HCT116 (cell line): ENCODE measurements around the gene ELMOD1. TPM values are rescaled to one million over a fixed set of nuclear protein-coding genes. Genes with fewer than 3 reads are reported as not detected.

Experiments used
- ATAC-seq: fragments of 200-7000 bp; cut with Tn5 transposase; 2 replicates; pipeline ENCODE4 v1.9.1; 2020; ENCODE audit warnings: mild to moderate bottlenecking, moderate library complexity
- BruUV-seq: library from RNA; stranded (reverse); fragments of 400-500 nt; replicated peaks from 2 replicates; lab custom pipeline; 2021; lab: Mats Ljungman, UMichigan
- CTCF ChIA-PET: fragments of 300-600 bp; sonication (Branson Sonifier 250); formaldehyde crosslinking; loops from one replicate; lab custom pipeline; 2021; ENCODE audit warnings: antibody characterized with exemption; lab: Charles Lee
- POLR2A ChIA-PET: fragments of 300-600, 350-600 bp; sonication (Branson Sonifier 250); formaldehyde crosslinking; loops from one replicate; lab custom pipeline; 2021; ENCODE audit warnings: antibody characterized with exemption; lab: Charles Lee
- RAD21 ChIA-PET, 2 experiments: fragments of 300-600 bp; sonication (Branson Sonifier 250); formaldehyde crosslinking; loops; one replicate each; lab custom pipeline; 2023; ENCODE audit warnings: low total read pairs in 2 of 2; ENCODE audit not compliant: uncharacterized antibody in 2 of 2, unreplicated experiment in 2 of 2, low non-redundant PET in 1 of 2; lab: Charles Lee
- DNase-seq: peaks from one replicate; pipeline ENCODE4 v3.0.0-alpha.2; 2010; ENCODE audit warnings: low read depth, low spot score
- H2AFZ ChIP-seq: fragments of 200-600 bp; shearing (Covaris generic), sonication (generic); 2 replicates; pipeline ENCODE4 v1.6.1; 2017; ENCODE audit warnings: low read depth, mixed run types, mixed read lengths, antibody characterized with exemption, low read length; ENCODE audit not compliant: poor library complexity, severe bottlenecking
- H3K27ac ChIP-seq: 2 replicates; pipeline ENCODE4 v1.5.1; 2012; ENCODE audit warnings: low read depth, low read length
- H3K27me3 ChIP-seq: fragments of 200-600 bp; sonication (generic); 2 replicates; pipeline ENCODE4 v1.6.1; 2016; ENCODE audit warnings: mixed run types, low read length, mixed read lengths; ENCODE audit not compliant: insufficient read depth
- H3K36me3 ChIP-seq, 2 experiments: fragments of 200-500 bp in 1 of 2; fragments of 200-600 bp in 1 of 2; sonication (Bioruptor generic) in 1 of 2; sonication (generic) in 1 of 2; 2 replicates each; pipeline versions ENCODE4 v1.5.1 to v1.6.1; 2014 to 2016; ENCODE audit warnings: low read length in 2 of 2, inconsistent platforms in 1 of 2, mixed read lengths in 1 of 2, mixed run types in 1 of 2; ENCODE audit not compliant: insufficient read depth in 2 of 2, control insufficient read depth in 1 of 2
- H3K4me1 ChIP-seq, 2 experiments: fragments of 200-600 bp in 1 of 2; sonication (generic) in 1 of 2; 2 replicates each; pipeline versions ENCODE4 v1.5.1 to v1.6.1; 2012 to 2017; ENCODE audit warnings: low read length in 2 of 2, inconsistent platforms in 1 of 2, mild to moderate bottlenecking in 1 of 2, mixed read lengths in 1 of 2, mixed run types in 1 of 2, moderate library complexity in 1 of 2; ENCODE audit not compliant: insufficient read depth in 2 of 2, control insufficient read depth in 1 of 2
- H3K4me2 ChIP-seq: fragments of 200-600 bp; sonication (generic); 2 replicates; pipeline ENCODE4 v1.6.1; 2017; ENCODE audit warnings: mixed run types, low read length, mixed read lengths
- H3K4me3 ChIP-seq, 2 experiments: fragments of 200-600 bp in 1 of 2; sonication (generic) in 1 of 2; replicated peaks in 1 of 2; 2 replicates each; pipeline ENCODE4 v1.5.1; 2011 to 2016; ENCODE audit warnings: low read length in 2 of 2, control low read depth in 1 of 2, low read depth in 1 of 2, mild to moderate bottlenecking in 1 of 2, mixed read lengths in 1 of 2, mixed run types in 1 of 2
- H3K79me2 ChIP-seq: fragments of 200-600 bp; sonication (generic); 2 replicates; pipeline ENCODE4 v1.6.1; 2017; ENCODE audit warnings: mild to moderate bottlenecking, mixed run types, low read length, moderate library complexity, mixed read lengths; ENCODE audit not compliant: insufficient read depth
- H3K9ac ChIP-seq: fragments of 200-600 bp; sonication (generic); 2 replicates; pipeline ENCODE4 v1.6.1; 2016; ENCODE audit warnings: low read length, mixed read lengths
- H3K9me2 ChIP-seq: fragments of 200-600 bp; sonication (generic), shearing (Covaris generic); 2 replicates; pipeline ENCODE4 v1.6.1; 2017; ENCODE audit warnings: mixed run types, mild to moderate bottlenecking, moderate library complexity; ENCODE audit not compliant: insufficient read depth
- H3K9me3 ChIP-seq, 2 experiments: fragments of 200-500 bp in 1 of 2; fragments of 200-600 bp in 1 of 2; sonication (Bioruptor generic) in 1 of 2; sonication (generic) in 1 of 2; 2 replicates each; pipeline ENCODE4 v1.6.1; 2014 to 2017; ENCODE audit warnings: low read length in 2 of 2, mixed read lengths in 2 of 2, inconsistent platforms in 1 of 2, low read depth in 1 of 2, mild to moderate bottlenecking in 1 of 2, mixed run types in 1 of 2, moderate library complexity in 1 of 2; ENCODE audit not compliant: control insufficient read depth in 1 of 2, insufficient read depth in 1 of 2
- H4K20me1 ChIP-seq: fragments of 200-600 bp; sonication (generic), shearing (Covaris generic); 2 replicates; pipeline ENCODE4 v1.6.1; 2017; ENCODE audit warnings: mixed run types, mild to moderate bottlenecking, moderate library complexity; ENCODE audit not compliant: insufficient read depth
- CBX3 ChIP-seq: IDR thresholded peaks from 2 replicates; pipeline ENCODE4 v1.6.1; 2012; ENCODE audit warnings: low read depth
- EGR1 ChIP-seq: IDR thresholded peaks from 2 replicates; pipeline ENCODE4 v1.6.1; 2012; ENCODE audit warnings: low read depth
- ELF1 ChIP-seq: IDR thresholded peaks from 2 replicates; pipeline ENCODE4 v1.6.1; 2012; ENCODE audit warnings: low read depth, borderline replicate concordance
- EZH2 ChIP-seq: fragments of 200-600 bp; sonication (generic); IDR thresholded peaks from 2 replicates; pipeline ENCODE4 v1.6.1; 2017; ENCODE audit warnings: antibody characterized with exemption, mixed run types
- EZH2phosphoT487 ChIP-seq: fragments of 200-600 bp; IDR thresholded peaks from 2 replicates; pipeline ENCODE4 v1.6.1; 2018; ENCODE audit warnings: antibody characterized with exemption, borderline replicate concordance
- FOSL1 ChIP-seq: IDR thresholded peaks from 2 replicates; pipeline ENCODE4 v1.6.1; 2012; ENCODE audit warnings: low read depth
- JUND ChIP-seq: IDR thresholded peaks from 2 replicates; pipeline ENCODE4 v1.6.1; 2012
- POLR2A ChIP-seq: IDR thresholded peaks from 2 replicates; pipeline ENCODE4 v1.7.0; 2011; ENCODE audit warnings: borderline replicate concordance; ENCODE audit not compliant: insufficient read depth, insufficient read length; ENCODE audit errors: extremely low read depth
- POLR2AphosphoS5 ChIP-seq: IDR thresholded peaks from 2 replicates; pipeline ENCODE4 v1.6.1; 2011; ENCODE audit warnings: mild to moderate bottlenecking, low read depth, low read length, moderate library complexity
- RAD21 ChIP-seq: IDR thresholded peaks from 2 replicates; pipeline ENCODE4 v1.6.1; 2012; ENCODE audit warnings: low read depth, mild to moderate bottlenecking
- SIN3A ChIP-seq: IDR thresholded peaks from 2 replicates; pipeline ENCODE4 v1.6.1; 2012; ENCODE audit warnings: low read depth
- SP1 ChIP-seq: IDR thresholded peaks from 2 replicates; pipeline ENCODE4 v1.6.1; 2012; ENCODE audit warnings: low read depth
- SRF ChIP-seq: IDR thresholded peaks from 2 replicates; pipeline ENCODE4 v1.6.1; 2012; ENCODE audit warnings: low read depth
- YY1 ChIP-seq: IDR thresholded peaks from 2 replicates; pipeline ENCODE4 v1.6.1; 2011; ENCODE audit warnings: low read length, low read depth, moderate library complexity, mild to moderate bottlenecking; ENCODE audit not compliant: insufficient replicate concordance; ENCODE audit errors: extremely low read depth
- ZFX ChIP-seq: fragments of 450-650 bp; IDR thresholded peaks from 2 replicates; pipeline ENCODE4 v1.6.1; 2017
- ZNF274 ChIP-seq: fragments of 200-500 bp; sonication (Bioruptor generic); IDR thresholded peaks from 2 replicates; pipeline ENCODE4 v1.6.1; 2014; ENCODE audit warnings: mild to moderate bottlenecking, low read depth, low read length, inconsistent platforms
- intact Hi-C: fragments of 100-400 bp; cut with micrococcal nuclease; formaldehyde crosslinking; loops from 2 replicates; pipeline ENCODE4 v1.10.0; 2022
- total RNA-seq: library from RNA; stranded (reverse); gene quantifications from one replicate; pipeline ENCODE4 v1.2.1, GENCODE V29; 2021; ENCODE audit not compliant: unreplicated experiment
- TF ChIP-seq, protein P1 (sequence below), 3 experiments: fragments of 200-600 bp in 1 of 3; sonication (generic) in 1 of 3; IDR thresholded peaks in 2 of 3; conservative IDR thresholded peaks in 1 of 3; 2 replicates each; pipeline ENCODE4 v1.5.1; 2012 to 2017; ENCODE audit warnings: low read depth in 2 of 3, low read length in 2 of 3, antibody characterized with exemption in 1 of 3, borderline replicate concordance in 1 of 3, control low read depth in 1 of 3, mild to moderate bottlenecking in 1 of 3, mixed read lengths in 1 of 3, mixed run types in 1 of 3, moderate library complexity in 1 of 3; ENCODE audit not compliant: insufficient read depth in 1 of 3
- TF ChIP-seq, protein P2 (sequence below): IDR thresholded peaks from 2 replicates; pipeline ENCODE4 v1.6.1; 2012
- TF ChIP-seq, protein P3 (sequence below): IDR thresholded peaks from 2 replicates; pipeline ENCODE4 v1.6.1; 2011; ENCODE audit warnings: mild to moderate bottlenecking, low read length, moderate library complexity; ENCODE audit not compliant: insufficient replicate concordance; ENCODE audit errors: extremely low read depth
- TF ChIP-seq, protein P4 (sequence below): IDR thresholded peaks from 2 replicates; pipeline ENCODE4 v1.6.1; 2012
- TF ChIP-seq, protein P5 (sequence below): IDR thresholded peaks from 2 replicates; pipeline ENCODE4 v1.6.1; 2012; ENCODE audit warnings: low read depth

Gene ELMOD1
- total RNA-seq, 1 experiment from 2014 or later = 2.9 TPM

DNA sequence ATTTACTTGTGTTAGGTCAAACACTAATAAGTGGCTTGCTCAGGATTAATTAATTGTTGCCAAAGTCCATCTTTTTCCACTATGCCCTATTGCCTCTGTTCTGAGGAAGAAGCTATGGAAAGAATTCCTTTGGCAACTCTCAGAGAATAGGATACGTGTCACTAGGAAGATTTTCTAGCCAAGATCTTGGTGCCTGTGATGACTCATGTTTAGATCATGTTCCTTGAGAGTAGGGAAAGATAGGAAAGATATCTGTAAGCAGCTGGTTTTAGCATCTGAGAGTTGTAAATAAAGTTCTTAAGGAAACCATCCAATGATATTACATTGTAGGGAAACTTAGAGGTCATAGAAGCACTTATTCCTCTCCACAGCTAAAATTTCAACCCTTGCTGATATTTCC is 105.2 kb downstream of the ELMOD1 start:
- Histone ChIP-seq H3K9me3 (no peaks in the 10 kb centered on the region; a peak in 1 of 4 replicates), H3K9me2 (peaks cover 5% of the 10 kb centered on the region; the same call in 1 of the 2 replicates), H3K4me1 (peaks cover 11 to 19% of the 10 kb centered on the region in 2 experiments), H4K20me1 (no peaks in the 10 kb centered on the region), H3K36me3 (no peaks in the 10 kb centered on the region), H2AFZ (peak overlapping the region; percentile 97), H3K27ac (no peak overlapping the region), H3K4me2 (peak overlapping the region; percentile 58), H3K4me3 (peak overlapping the region in 1 of 2 experiments; percentile 10; a peak in 1 of 4 replicates), H3K79me2 (no peaks in the 10 kb centered on the region), H3K27me3 (no peaks in the 10 kb centered on the region), H3K9ac (no peak overlapping the region)
- DNase-seq (peak; percentile 77), ATAC-seq (peak; percentile 89)
- intact Hi-C loops = no loop called here
- CTCF ChIA-PET = interaction anchor here (1.2 kb wide), 1 partner anchor 133 kb away, joined by 4 read pairs; no protein-coding TSS in a partner anchor
- POLR2A ChIA-PET = no interaction called here
- BruUV-seq = no TSS peak
- RAD21 ChIA-PET = no interaction called here
- TF ChIP-seq ZFX (no peak), JUND (peak; percentile 95), CBX3 (peak; percentile 93), POLR2A (no peak), EGR1 (peak; percentile 51; the same call in 1 of the 2 replicates), SRF (peak; percentile 61; the same call in 1 of the 2 replicates), SP1 (peak; percentile 90), FOSL1 (peak; percentile 96), ZNF274 (no peak), ELF1 (no peak; the same call in 1 of the 2 replicates), POLR2AphosphoS5 (peak; percentile 55; the same call in 1 of the 2 replicates), SIN3A (peak; percentile 63; the same call in 1 of the 2 replicates), EZH2phosphoT487 (no peak), YY1 (no peak), RAD21 (no peak), EZH2 (no peak)
- TF ChIP-seq, protein P1, sequence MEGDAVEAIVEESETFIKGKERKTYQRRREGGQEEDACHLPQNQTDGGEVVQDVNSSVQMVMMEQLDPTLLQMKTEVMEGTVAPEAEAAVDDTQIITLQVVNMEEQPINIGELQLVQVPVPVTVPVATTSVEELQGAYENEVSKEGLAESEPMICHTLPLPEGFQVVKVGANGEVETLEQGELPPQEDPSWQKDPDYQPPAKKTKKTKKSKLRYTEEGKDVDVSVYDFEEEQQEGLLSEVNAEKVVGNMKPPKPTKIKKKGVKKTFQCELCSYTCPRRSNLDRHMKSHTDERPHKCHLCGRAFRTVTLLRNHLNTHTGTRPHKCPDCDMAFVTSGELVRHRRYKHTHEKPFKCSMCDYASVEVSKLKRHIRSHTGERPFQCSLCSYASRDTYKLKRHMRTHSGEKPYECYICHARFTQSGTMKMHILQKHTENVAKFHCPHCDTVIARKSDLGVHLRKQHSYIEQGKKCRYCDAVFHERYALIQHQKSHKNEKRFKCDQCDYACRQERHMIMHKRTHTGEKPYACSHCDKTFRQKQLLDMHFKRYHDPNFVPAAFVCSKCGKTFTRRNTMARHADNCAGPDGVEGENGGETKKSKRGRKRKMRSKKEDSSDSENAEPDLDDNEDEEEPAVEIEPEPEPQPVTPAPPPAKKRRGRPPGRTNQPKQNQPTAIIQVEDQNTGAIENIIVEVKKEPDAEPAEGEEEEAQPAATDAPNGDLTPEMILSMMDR (IDR thresholded peaks at IDR 0.05 in 2 of 3, conservative IDR thresholded peaks at IDR 0.05 in 1 of 3; ENCODE audit: borderline replicate concordance in 1 of 3, insufficient read depth in 1 of 3, low read depth in 2 of 3, low read length in 2 of 3) = no peak
- TF ChIP-seq, protein P2, sequence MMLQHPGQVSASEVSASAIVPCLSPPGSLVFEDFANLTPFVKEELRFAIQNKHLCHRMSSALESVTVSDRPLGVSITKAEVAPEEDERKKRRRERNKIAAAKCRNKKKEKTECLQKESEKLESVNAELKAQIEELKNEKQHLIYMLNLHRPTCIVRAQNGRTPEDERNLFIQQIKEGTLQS = peak; percentile 50
- TF ChIP-seq, protein P3, sequence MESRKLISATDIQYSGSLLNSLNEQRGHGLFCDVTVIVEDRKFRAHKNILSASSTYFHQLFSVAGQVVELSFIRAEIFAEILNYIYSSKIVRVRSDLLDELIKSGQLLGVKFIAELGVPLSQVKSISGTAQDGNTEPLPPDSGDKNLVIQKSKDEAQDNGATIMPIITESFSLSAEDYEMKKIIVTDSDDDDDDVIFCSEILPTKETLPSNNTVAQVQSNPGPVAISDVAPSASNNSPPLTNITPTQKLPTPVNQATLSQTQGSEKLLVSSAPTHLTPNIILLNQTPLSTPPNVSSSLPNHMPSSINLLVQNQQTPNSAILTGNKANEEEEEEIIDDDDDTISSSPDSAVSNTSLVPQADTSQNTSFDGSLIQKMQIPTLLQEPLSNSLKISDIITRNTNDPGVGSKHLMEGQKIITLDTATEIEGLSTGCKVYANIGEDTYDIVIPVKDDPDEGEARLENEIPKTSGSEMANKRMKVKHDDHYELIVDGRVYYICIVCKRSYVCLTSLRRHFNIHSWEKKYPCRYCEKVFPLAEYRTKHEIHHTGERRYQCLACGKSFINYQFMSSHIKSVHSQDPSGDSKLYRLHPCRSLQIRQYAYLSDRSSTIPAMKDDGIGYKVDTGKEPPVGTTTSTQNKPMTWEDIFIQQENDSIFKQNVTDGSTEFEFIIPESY = peak; percentile 53
- TF ChIP-seq, protein P4, sequence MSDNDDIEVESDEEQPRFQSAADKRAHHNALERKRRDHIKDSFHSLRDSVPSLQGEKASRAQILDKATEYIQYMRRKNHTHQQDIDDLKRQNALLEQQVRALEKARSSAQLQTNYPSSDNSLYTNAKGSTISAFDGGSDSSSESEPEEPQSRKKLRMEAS = peak; percentile 51
- TF ChIP-seq, protein P5, sequence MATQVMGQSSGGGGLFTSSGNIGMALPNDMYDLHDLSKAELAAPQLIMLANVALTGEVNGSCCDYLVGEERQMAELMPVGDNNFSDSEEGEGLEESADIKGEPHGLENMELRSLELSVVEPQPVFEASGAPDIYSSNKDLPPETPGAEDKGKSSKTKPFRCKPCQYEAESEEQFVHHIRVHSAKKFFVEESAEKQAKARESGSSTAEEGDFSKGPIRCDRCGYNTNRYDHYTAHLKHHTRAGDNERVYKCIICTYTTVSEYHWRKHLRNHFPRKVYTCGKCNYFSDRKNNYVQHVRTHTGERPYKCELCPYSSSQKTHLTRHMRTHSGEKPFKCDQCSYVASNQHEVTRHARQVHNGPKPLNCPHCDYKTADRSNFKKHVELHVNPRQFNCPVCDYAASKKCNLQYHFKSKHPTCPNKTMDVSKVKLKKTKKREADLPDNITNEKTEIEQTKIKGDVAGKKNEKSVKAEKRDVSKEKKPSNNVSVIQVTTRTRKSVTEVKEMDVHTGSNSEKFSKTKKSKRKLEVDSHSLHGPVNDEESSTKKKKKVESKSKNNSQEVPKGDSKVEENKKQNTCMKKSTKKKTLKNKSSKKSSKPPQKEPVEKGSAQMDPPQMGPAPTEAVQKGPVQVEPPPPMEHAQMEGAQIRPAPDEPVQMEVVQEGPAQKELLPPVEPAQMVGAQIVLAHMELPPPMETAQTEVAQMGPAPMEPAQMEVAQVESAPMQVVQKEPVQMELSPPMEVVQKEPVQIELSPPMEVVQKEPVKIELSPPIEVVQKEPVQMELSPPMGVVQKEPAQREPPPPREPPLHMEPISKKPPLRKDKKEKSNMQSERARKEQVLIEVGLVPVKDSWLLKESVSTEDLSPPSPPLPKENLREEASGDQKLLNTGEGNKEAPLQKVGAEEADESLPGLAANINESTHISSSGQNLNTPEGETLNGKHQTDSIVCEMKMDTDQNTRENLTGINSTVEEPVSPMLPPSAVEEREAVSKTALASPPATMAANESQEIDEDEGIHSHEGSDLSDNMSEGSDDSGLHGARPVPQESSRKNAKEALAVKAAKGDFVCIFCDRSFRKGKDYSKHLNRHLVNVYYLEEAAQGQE = no peak
